A673 (cell line): ENCODE results near the gene KAZN. TPM values are rescaled to one million over a fixed set of nuclear protein-coding genes. Genes with fewer than 3 reads are reported as not detected.

Experiments
- BruUV-seq: library from RNA; stranded (reverse); fragments of 400-500 nt; replicated peaks from 2 replicates; lab custom pipeline; 2021; lab: Mats Ljungman, UMichigan
- CTCF ChIA-PET: fragments of 300-600 bp; sonication (Branson Sonifier 250); formaldehyde crosslinking; loops from one replicate; lab custom pipeline; 2022; ENCODE audit warnings: antibody characterized with exemption; lab: Charles Lee
- POLR2A ChIA-PET: fragments of 300-600 bp; sonication (Branson Sonifier 250); formaldehyde crosslinking; loops from one replicate; lab custom pipeline; 2022; ENCODE audit warnings: antibody characterized with exemption; ENCODE audit not compliant: low non-redundant PET; lab: Charles Lee
- DNase-seq: peaks from one replicate; pipeline ENCODE4 v3.0.0-alpha.2; 2015; ENCODE audit warnings: low spot score
- H3K27ac ChIP-seq: fragments of 200-600 bp; sonication (generic); 2 replicates; pipeline ENCODE4 v1.5.1; 2016; ENCODE audit warnings: mixed run types, low read depth, mild to moderate bottlenecking, mixed read lengths, antibody characterized with exemption, low read length; ENCODE audit not compliant: poor library complexity, severe bottlenecking
- H3K27me3 ChIP-seq: fragments of 200-600 bp; sonication (generic); replicated peaks from 2 replicates; pipeline ENCODE4 v1.6.1; 2017; ENCODE audit warnings: mixed run types, low read depth, mild to moderate bottlenecking, mixed read lengths, antibody characterized with exemption, low read length; ENCODE audit not compliant: insufficient read depth, poor library complexity
- H3K36me3 ChIP-seq: fragments of 200-600 bp; sonication (generic); 2 replicates; pipeline ENCODE4 v1.6.1; 2016; ENCODE audit warnings: mixed run types, mild to moderate bottlenecking, mixed read lengths, antibody characterized with exemption, low read length; ENCODE audit not compliant: insufficient read depth, poor library complexity, severe bottlenecking
- H3K4me1 ChIP-seq: fragments of 200-600 bp; sonication (generic); 2 replicates; pipeline ENCODE4 v1.6.1; 2017; ENCODE audit warnings: mixed run types, mild to moderate bottlenecking, mixed read lengths, antibody characterized with exemption, low read length; ENCODE audit not compliant: insufficient read depth, poor library complexity, severe bottlenecking
- H3K4me3 ChIP-seq: fragments of 200-600 bp; sonication (generic); 2 replicates; pipeline ENCODE4 v1.5.1; 2016; ENCODE audit warnings: low read depth, mixed run types, mild to moderate bottlenecking, mixed read lengths, low read length; ENCODE audit not compliant: poor library complexity, severe bottlenecking
- H3K9me3 ChIP-seq: fragments of 200-600 bp; sonication (generic); 2 replicates; pipeline ENCODE4 v1.6.1; 2016; ENCODE audit warnings: mixed run types, low read depth, mild to moderate bottlenecking, mixed read lengths, antibody characterized with exemption, low read length; ENCODE audit not compliant: poor library complexity, severe bottlenecking
- CTCF ChIP-seq: fragments of 300-800, 200-600 bp; sonication (generic); conservative IDR thresholded peaks from 2 replicates; pipeline ENCODE4 v1.5.1; 2017; ENCODE audit warnings: low read depth, mild to moderate bottlenecking, antibody characterized with exemption, low read length, moderate library complexity, mixed read lengths
- EZH2 ChIP-seq: fragments of 200-600 bp; sonication (generic); IDR thresholded peaks from 2 replicates; pipeline ENCODE4 v1.6.1; 2017; ENCODE audit warnings: borderline replicate concordance, low read depth, mild to moderate bottlenecking, mixed read lengths, antibody characterized with exemption, low read length; ENCODE audit not compliant: poor library complexity, severe bottlenecking
- intact Hi-C: fragments of 100-400 bp; cut with micrococcal nuclease; formaldehyde crosslinking; loops from one replicate; pipeline ENCODE4 v1.10.0; 2022; ENCODE audit not compliant: unreplicated experiment
- total RNA-seq: library from RNA; stranded (reverse); gene quantifications from 2 replicates; pipeline ENCODE4 v1.2.3, GENCODE V29; 2021

Gene KAZN
- total RNA-seq, 1 experiment from 2014 or later, result 8.0 TPM

- TF ChIP-seq CTCF (no peak), EZH2 (no peak)
- ChIA-PET CTCF (no interaction called here), POLR2A (no interaction called here)
- H3K9me3 ChIP-seq, result no peaks in the 10 kb centered on the region
- H3K36me3 ChIP-seq, result no peaks in the 10 kb centered on the region
- H3K27me3 ChIP-seq, result no peaks in the 10 kb centered on the region
- intact Hi-C loops, result no loop called here
- DNase-seq, result no peak
- H3K27ac ChIP-seq, result no peak overlapping the region
- BruUV-seq, result no TSS peak
- H3K4me1 ChIP-seq, result no peaks in the 10 kb centered on the region
- H3K4me3 ChIP-seq, result no peak overlapping the region
These were observed 278.7 kb downstream of the KAZN start for GRCh38 chr1:14877224-14877623.

- ChIA-PET POLR2A (no interaction called here), CTCF (no interaction called here)
- Histone ChIP-seq H3K36me3 (no peaks in the 10 kb centered on the region), H3K27ac (no peak overlapping the region), H3K9me3 (no peaks in the 10 kb centered on the region), H3K27me3 (no peaks in the 10 kb centered on the region), H3K4me3 (no peak overlapping the region), H3K4me1 (no peaks in the 10 kb centered on the region)
- TF ChIP-seq EZH2 (no peak), CTCF (no peak)
- BruUV-seq, result no TSS peak
- intact Hi-C loops, result no loop called here
- no peak for DNase-seq
These were observed 279.6 kb downstream of the KAZN start for GRCh38 chr1:14878124-14878523.

- no peak for DNase-seq
- POLR2A ChIA-PET, result no interaction called here
- H3K9me3 ChIP-seq, result no peaks in the 10 kb centered on the region
- H3K36me3 ChIP-seq, result no peaks in the 10 kb centered on the region
- H3K4me3 ChIP-seq, result no peak overlapping the region
- BruUV-seq, result no TSS peak
- TF ChIP-seq CTCF (no peak), EZH2 (no peak)
- H3K4me1 ChIP-seq, result no peaks in the 10 kb centered on the region
- no peaks in the 10 kb centered on the region for H3K27me3 ChIP-seq
- H3K27ac ChIP-seq, result no peak overlapping the region
- CTCF ChIA-PET, result no interaction called here
- intact Hi-C loops, result no loop called here
These were observed 280.5 kb downstream of the KAZN start for GRCh38 chr1:14878951-14879350.
